GM12878 (cell line): Measurements from ENCODE around the gene TEX54. TPM values are rescaled to one million over a fixed set of nuclear protein-coding genes. Genes with fewer than 3 reads are reported as not detected.

Experiments used
- ATAC-seq: fragments of 200-7000 bp; cut with Tn5 transposase; 3 replicates; pipeline ENCODE4 v1.9.1; 2020; ENCODE audit warnings: mild to moderate bottlenecking, moderate library complexity
- BruUV-seq: library from RNA; stranded (reverse); fragments of 400-500 nt; replicated peaks from 2 replicates; lab custom pipeline; 2021; lab: Mats Ljungman, UMichigan
- CTCF ChIA-PET: fragments of 300-600 bp; sonication (Branson Sonifier 250); formaldehyde crosslinking; extraction: SDS; loops from one replicate; lab custom pipeline; 2021; ENCODE audit warnings: inconsistent platforms; lab: Yijun Ruan, JAX
- POLR2A ChIA-PET: fragments of 350-600 bp; formaldehyde crosslinking; extraction: SDS; loops from one replicate; lab custom pipeline; 2021; ENCODE audit warnings: inconsistent platforms; lab: Charles Lee
- RAD21 ChIA-PET: fragments of 300-600 bp; sonication (Branson Sonifier 250); formaldehyde crosslinking; loops from one replicate; lab custom pipeline; 2023; ENCODE audit warnings: antibody characterized with exemption; ENCODE audit not compliant: unreplicated experiment; lab: Charles Lee
- SMC1A ChIA-PET: fragments of 300-600 bp; sonication (Branson Sonifier 250); formaldehyde crosslinking; loops from one replicate; lab custom pipeline; 2023; ENCODE audit not compliant: unreplicated experiment, uncharacterized antibody; lab: Charles Lee
- DNase-seq: peaks from one replicate; pipeline ENCODE4 v3.0.0-alpha.2; 2011; ENCODE audit warnings: low read depth, low spot score
- FAIRE-seq: peaks from 3 replicates; lab custom pipeline; 2011; peaks lifted over from hg19 to GRCh38; lab: Jason Lieb, UNC
- H2AFZ ChIP-seq: 2 replicates; pipeline ENCODE4 v1.6.0; 2011; ENCODE audit warnings: low read depth, low read length, control low read depth; ENCODE audit not compliant: control insufficient read depth
- H3K27ac ChIP-seq: 2 replicates; pipeline ENCODE4 v1.5.1; 2011; ENCODE audit warnings: control low read depth; ENCODE audit not compliant: control insufficient read depth, insufficient read depth
- H3K27me3 ChIP-seq, 2 experiments: replicated peaks in 1 of 2; 2 replicates each; pipeline versions ENCODE4 v1.6.0 to v1.6.1; 2011; ENCODE audit warnings: low read length in 1 of 2; ENCODE audit not compliant: control insufficient read depth in 2 of 2, insufficient read depth in 2 of 2
- H3K36me3 ChIP-seq, 2 experiments: 2 replicates each; pipeline ENCODE4 v1.5.1; 2011; ENCODE audit warnings: low read length in 1 of 2; ENCODE audit not compliant: control insufficient read depth in 2 of 2, insufficient read depth in 2 of 2
- H3K4me1 ChIP-seq: 2 replicates; pipeline ENCODE4 v1.6.1; 2011; ENCODE audit warnings: mild to moderate bottlenecking, low read length, moderate library complexity, mixed read lengths; ENCODE audit not compliant: control insufficient read depth, insufficient read depth
- H3K4me2 ChIP-seq: 2 replicates; pipeline ENCODE4 v1.6.0; 2011; ENCODE audit warnings: control low read depth; ENCODE audit not compliant: control insufficient read depth, insufficient read depth
- H3K4me3 ChIP-seq: fragments of 200-600 bp; sonication (generic); 2 replicates; pipeline ENCODE4 v1.5.1; 2016
- H3K79me2 ChIP-seq: 2 replicates; pipeline ENCODE4 v1.6.0; 2011; ENCODE audit warnings: low read length; ENCODE audit not compliant: control insufficient read depth, insufficient read depth
- H3K9ac ChIP-seq: 2 replicates; pipeline ENCODE4 v1.8.0; 2011; ENCODE audit warnings: low read length, control low read depth, mixed read lengths; ENCODE audit not compliant: control insufficient read depth, insufficient read depth
- H3K9me3 ChIP-seq: replicated peaks from 3 replicates; pipeline ENCODE4 v1.5.1; 2011; ENCODE audit warnings: mild to moderate bottlenecking, low read length; ENCODE audit not compliant: control insufficient read depth, insufficient read depth
- H4K20me1 ChIP-seq: 2 replicates; pipeline ENCODE4 v1.6.0; 2011; ENCODE audit not compliant: control insufficient read depth, insufficient read depth
- ATF2 ChIP-seq: IDR thresholded peaks from 2 replicates; pipeline ENCODE4 v1.6.1; 2012; ENCODE audit warnings: low read length, inconsistent platforms
- ATF3 ChIP-seq: IDR thresholded peaks from 2 replicates; pipeline ENCODE4 v1.6.1; 2011; ENCODE audit warnings: low read depth, mild to moderate bottlenecking, low read length, moderate library complexity, borderline replicate concordance; ENCODE audit errors: extremely low read depth
- BCLAF1 ChIP-seq: fragments of 450-650 bp; IDR thresholded peaks from 2 replicates; pipeline ENCODE4 v1.6.1; 2017; ENCODE audit warnings: antibody characterized with exemption, mild to moderate bottlenecking, moderate library complexity
- CHD1 ChIP-seq: IDR thresholded peaks from 2 replicates; pipeline ENCODE4 v1.6.1; 2012; ENCODE audit warnings: low read depth, low read length, improper control_type of control experiment
- CHD4 ChIP-seq: fragments of 200-600 bp; sonication (generic); IDR thresholded peaks from 2 replicates; pipeline ENCODE4 v1.6.1; 2016; ENCODE audit warnings: mild to moderate bottlenecking
- E4F1 ChIP-seq: fragments of 450-650 bp; IDR thresholded peaks from 2 replicates; pipeline ENCODE4 v1.6.1; 2018; ENCODE audit warnings: borderline replicate concordance, mild to moderate bottlenecking; ENCODE audit not compliant: partially characterized antibody
- GATAD2B ChIP-seq: fragments of 450-650 bp; conservative IDR thresholded peaks from 2 replicates; pipeline ENCODE4 v1.6.1; 2017; ENCODE audit warnings: low read depth, mild to moderate bottlenecking, moderate library complexity
- JUNB ChIP-seq: IDR thresholded peaks from 2 replicates; pipeline ENCODE4 v1.6.1; 2016; ENCODE audit warnings: antibody characterized with exemption, mild to moderate bottlenecking
- JUND ChIP-seq: IDR thresholded peaks from 2 replicates; pipeline ENCODE4 v1.6.1; 2012; ENCODE audit warnings: low read depth, mild to moderate bottlenecking, low read length, improper control_type of control experiment, moderate library complexity
- NFIC ChIP-seq: IDR thresholded peaks from 2 replicates; pipeline ENCODE4 v1.6.1; 2012; ENCODE audit warnings: low read depth, mild to moderate bottlenecking, inconsistent platforms, low read length, moderate library complexity
- NFYA ChIP-seq: IDR thresholded peaks from 2 replicates; pipeline ENCODE4 v1.6.1; 2011; ENCODE audit warnings: low read depth, mild to moderate bottlenecking, low read length, improper control_type of control experiment, borderline replicate concordance
- NFYB ChIP-seq: IDR thresholded peaks from 2 replicates; pipeline ENCODE4 v1.6.1; 2011; ENCODE audit warnings: low read depth, mild to moderate bottlenecking, low read length, improper control_type of control experiment, moderate library complexity; ENCODE audit not compliant: insufficient read depth
- PKNOX1 ChIP-seq: fragments of 450-650 bp; IDR thresholded peaks from 2 replicates; pipeline ENCODE4 v1.6.1; 2016; ENCODE audit warnings: mild to moderate bottlenecking
- SIN3A ChIP-seq: IDR thresholded peaks from 2 replicates; pipeline ENCODE4 v1.6.1; 2012; ENCODE audit warnings: low read depth, low read length, improper control_type of control experiment
- SP1 ChIP-seq: IDR thresholded peaks from one replicate; pipeline ENCODE4 v1.6.1; 2011; ENCODE audit warnings: low read depth, low read length
- SREBF2 ChIP-seq: IDR thresholded peaks from 2 replicates; pipeline ENCODE4 v1.6.1; 2012; ENCODE audit warnings: mild to moderate bottlenecking, low read length
- WGBS: methylation state at CpG from one replicate; pipeline ENCODE4 v1.1.6; 2016; ENCODE audit warnings: low lambda C conversion rate; ENCODE audit not compliant: insufficient replicate concordance, insufficient coverage; ENCODE audit errors: missing lambda C conversion rate; 5-methylcytosine and 5-hydroxymethylcytosine counted together
- in situ Hi-C: fragments of 300-500 bp; cut with MboI; formaldehyde crosslinking; loops from 9 replicates; pipeline ENCODE4 v1.14.3; 2018; ENCODE audit warnings: mixed read lengths
- intact Hi-C: fragments of 100-400 bp; cut with micrococcal nuclease; formaldehyde crosslinking; loops from one replicate; pipeline ENCODE4 v1.14.2; 2022; ENCODE audit not compliant: unreplicated experiment
- polyA plus RNA-seq, 11 experiments: library from polyadenylated mRNA; depleted of rRNA in 4 of 11; unstranded in 6 of 11; stranded (reverse) in 5 of 11; fragments of >200 nt; fragmentation: Nextera tagmentation in 4 of 11; fragmentation: Illumina TruSeq in 1 of 11; extraction: Ambion mirVana in 4 of 11; extraction: Trizol in 1 of 11; gene quantifications; 1 replicate in 1 of 11; 2 replicates in 10 of 11; pipeline versions ENCODE4 v1.2.1 to v1.2.3, GENCODE V29; 2011 to 2016; ENCODE audit warnings: inconsistent platforms in 2 of 11, missing spikeins in 2 of 11, low read depth in 1 of 11
- total RNA-seq, 4 experiments: library from RNA; depleted of rRNA in 3 of 4; stranded (reverse); fragments of >200 nt in 3 of 4; fragmentation: Illumina TruSeq in 1 of 4; extraction: Trizol in 1 of 4; gene quantifications; 2 replicates each; pipeline versions ENCODE4 v1.2.1 to v1.2.3, GENCODE V29; 2013 to 2021

TEX54 gene
- total and polyA plus RNA-seq, 10 of the 15 experiments (the other 5 are each of a cell fraction or from before 2014, with no cell fraction given) = 0.38 to 0.68 (median 0.51) TPM; not detected in 7

GRCh38 chr11:62844154-62844553, 11.5 kb upstream of the TEX54 start:
- POLR2A ChIA-PET = interaction anchor here (0.6 to 4.0 kb wide), 3 partner anchors 10 to 280 kb away, joined by 3 to 66 read pairs (median 3); no protein-coding TSS in a partner anchor
- intact Hi-C loops (no loop called here), in situ Hi-C loops (no loop called here)
- FAIRE-seq = no peak
- WGBS = 100% methylated on average over 3 of the region's 3 CpGs
- no peak overlapping the region for H3K4me3 ChIP-seq
- BruUV-seq = no TSS peak
- no peak overlapping the region for H2AFZ ChIP-seq
- SMC1A ChIA-PET = interaction anchor here (2.3 kb wide), 1 partner anchor 10 kb away, joined by 8 read pairs; no protein-coding TSS in a partner anchor
- H3K27ac ChIP-seq = no peak overlapping the region
- peaks cover 4% of the 10 kb centered on the region for H3K79me2 ChIP-seq
- ATAC-seq = no peak
- no peaks in the 10 kb centered on the region for H3K36me3 ChIP-seq
- no peak for TF ChIP-seq E4F1
- TF ChIP-seq JUNB = no peak
- TF ChIP-seq GATAD2B = no peak
- no peak for TF ChIP-seq SREBF2
- TF ChIP-seq ATF2 = no peak
- no peak for TF ChIP-seq NFYB
- TF ChIP-seq ATF3 = no peak
- TF ChIP-seq NFIC = no peak
- TF ChIP-seq JUND = no peak
- TF ChIP-seq PKNOX1 = no peak
- no peak for TF ChIP-seq SIN3A
- TF ChIP-seq NFYA = no peak
- no peak for TF ChIP-seq SP1
- no peak for TF ChIP-seq CHD4
- TF ChIP-seq BCLAF1 = no peak
- no peak for TF ChIP-seq CHD1
- H3K9ac ChIP-seq = no peak overlapping the region
- H3K27me3 ChIP-seq = no peaks in the 10 kb centered on the region
- H3K9me3 ChIP-seq = no peaks in the 10 kb centered on the region
- no peaks in the 10 kb centered on the region for H4K20me1 ChIP-seq
- RAD21 ChIA-PET = no interaction called here
- DNase-seq = no peak
- H3K4me1 ChIP-seq = peaks cover 7% of the 10 kb centered on the region
- H3K4me2 ChIP-seq = no peak overlapping the region
- CTCF ChIA-PET = interaction anchor here (0.9 to 1.6 kb wide), 3 partner anchors 10 to 13 kb away, joined by 3 to 6 read pairs (median 3); partner anchors contain the start of gene STX5
